ENCODE data around the gene FNDC5. TPM values are rescaled to one million over a fixed set of nuclear protein-coding genes. Genes with fewer than 3 reads are reported as not detected.

FNDC5 gene
- polyA plus RNA-seq, 1 of the 3 experiments (the other 2 are of a cell fraction) = 0.59 TPM

DNA sequence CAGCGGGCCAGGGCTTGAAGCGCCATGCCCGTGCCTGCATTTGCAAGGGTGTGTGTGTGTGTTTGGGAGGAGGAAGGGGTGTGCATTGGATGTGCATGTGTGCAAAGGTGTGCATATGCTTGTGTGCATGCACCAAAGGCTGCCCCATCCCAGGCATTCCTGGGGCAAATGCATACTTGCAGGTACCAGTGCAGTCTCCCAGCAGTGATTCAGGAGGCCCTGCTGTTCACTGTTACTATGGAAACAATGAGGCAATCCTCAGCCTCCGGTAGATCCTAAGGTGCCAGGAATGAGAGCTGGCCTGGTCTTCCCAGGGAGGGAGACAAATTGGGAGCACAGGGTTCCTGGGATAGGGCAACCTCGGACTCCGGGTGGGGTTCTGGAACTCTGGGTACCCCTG lies 7.5 kb upstream of the FNDC5 start:
- Histone ChIP-seq H3K27ac (ENCODE audit: low read depth in 2 of 2, low read length in 1 of 2) (no peak overlapping the region), H3K79me2 (ENCODE audit: insufficient read depth) (no peaks in the 10 kb centered on the region), H3F3A (replicated peaks; ENCODE audit: insufficient read depth) (peaks cover 4% of the 10 kb centered on the region), H2AFZ (ENCODE audit: low read depth) (no peak overlapping the region), H3K4me1 (ENCODE audit: control insufficient read depth in 1 of 2, insufficient read depth in 2 of 2, low read depth in 1 of 2, low read length in 1 of 2) (peaks cover 0 to 17% of the 10 kb centered on the region in 2 experiments; a peak in 1 of 4 replicates), H3K27me3 (ENCODE audit: insufficient read depth) (no peaks in the 10 kb centered on the region), H3K9ac (no peak overlapping the region), H3K9me3 (no peaks in the 10 kb centered on the region), H3K9me2 (no peaks in the 10 kb centered on the region), H3K36me3 (replicated peaks in 1 of 2; ENCODE audit: control insufficient read depth in 1 of 2, insufficient read depth in 2 of 2, low read length in 1 of 2) (no peaks in the 10 kb centered on the region), H4K20me1 (ENCODE audit: insufficient read depth) (no peaks in the 10 kb centered on the region), H3K4me3 (ENCODE audit: low read depth in 2 of 2, low read length in 1 of 2) (no peak overlapping the region), H3K4me2 (no peak overlapping the region)
- ChIA-PET POLR2A (no interaction called here), CTCF (interaction anchor here (0.8 to 4.6 kb wide), 7 partner anchors 8 to 238 kb away, joined by 3 to 37 read pairs (median 4); partner anchors contain the start of gene HPCA)
- TF ChIP-seq SIN3A (IDR thresholded peaks at IDR 0.05; ENCODE audit: borderline replicate concordance, low read depth, low read length) = no peak
- TF ChIP-seq RFX5 (IDR thresholded peaks at IDR 0.05; ENCODE audit: low read length) = no peak
- no peak for TF ChIP-seq MEF2A (IDR thresholded peaks at IDR 0.05; ENCODE audit: borderline replicate concordance, low read depth)
- TF ChIP-seq YY1 (IDR thresholded peaks at IDR 0.05; ENCODE audit: low read depth) = no peak
- TF ChIP-seq, protein P1, sequence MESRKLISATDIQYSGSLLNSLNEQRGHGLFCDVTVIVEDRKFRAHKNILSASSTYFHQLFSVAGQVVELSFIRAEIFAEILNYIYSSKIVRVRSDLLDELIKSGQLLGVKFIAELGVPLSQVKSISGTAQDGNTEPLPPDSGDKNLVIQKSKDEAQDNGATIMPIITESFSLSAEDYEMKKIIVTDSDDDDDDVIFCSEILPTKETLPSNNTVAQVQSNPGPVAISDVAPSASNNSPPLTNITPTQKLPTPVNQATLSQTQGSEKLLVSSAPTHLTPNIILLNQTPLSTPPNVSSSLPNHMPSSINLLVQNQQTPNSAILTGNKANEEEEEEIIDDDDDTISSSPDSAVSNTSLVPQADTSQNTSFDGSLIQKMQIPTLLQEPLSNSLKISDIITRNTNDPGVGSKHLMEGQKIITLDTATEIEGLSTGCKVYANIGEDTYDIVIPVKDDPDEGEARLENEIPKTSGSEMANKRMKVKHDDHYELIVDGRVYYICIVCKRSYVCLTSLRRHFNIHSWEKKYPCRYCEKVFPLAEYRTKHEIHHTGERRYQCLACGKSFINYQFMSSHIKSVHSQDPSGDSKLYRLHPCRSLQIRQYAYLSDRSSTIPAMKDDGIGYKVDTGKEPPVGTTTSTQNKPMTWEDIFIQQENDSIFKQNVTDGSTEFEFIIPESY (IDR thresholded peaks at IDR 0.05; ENCODE audit: borderline replicate concordance, low read depth) = no peak
- TF ChIP-seq, protein P2, sequence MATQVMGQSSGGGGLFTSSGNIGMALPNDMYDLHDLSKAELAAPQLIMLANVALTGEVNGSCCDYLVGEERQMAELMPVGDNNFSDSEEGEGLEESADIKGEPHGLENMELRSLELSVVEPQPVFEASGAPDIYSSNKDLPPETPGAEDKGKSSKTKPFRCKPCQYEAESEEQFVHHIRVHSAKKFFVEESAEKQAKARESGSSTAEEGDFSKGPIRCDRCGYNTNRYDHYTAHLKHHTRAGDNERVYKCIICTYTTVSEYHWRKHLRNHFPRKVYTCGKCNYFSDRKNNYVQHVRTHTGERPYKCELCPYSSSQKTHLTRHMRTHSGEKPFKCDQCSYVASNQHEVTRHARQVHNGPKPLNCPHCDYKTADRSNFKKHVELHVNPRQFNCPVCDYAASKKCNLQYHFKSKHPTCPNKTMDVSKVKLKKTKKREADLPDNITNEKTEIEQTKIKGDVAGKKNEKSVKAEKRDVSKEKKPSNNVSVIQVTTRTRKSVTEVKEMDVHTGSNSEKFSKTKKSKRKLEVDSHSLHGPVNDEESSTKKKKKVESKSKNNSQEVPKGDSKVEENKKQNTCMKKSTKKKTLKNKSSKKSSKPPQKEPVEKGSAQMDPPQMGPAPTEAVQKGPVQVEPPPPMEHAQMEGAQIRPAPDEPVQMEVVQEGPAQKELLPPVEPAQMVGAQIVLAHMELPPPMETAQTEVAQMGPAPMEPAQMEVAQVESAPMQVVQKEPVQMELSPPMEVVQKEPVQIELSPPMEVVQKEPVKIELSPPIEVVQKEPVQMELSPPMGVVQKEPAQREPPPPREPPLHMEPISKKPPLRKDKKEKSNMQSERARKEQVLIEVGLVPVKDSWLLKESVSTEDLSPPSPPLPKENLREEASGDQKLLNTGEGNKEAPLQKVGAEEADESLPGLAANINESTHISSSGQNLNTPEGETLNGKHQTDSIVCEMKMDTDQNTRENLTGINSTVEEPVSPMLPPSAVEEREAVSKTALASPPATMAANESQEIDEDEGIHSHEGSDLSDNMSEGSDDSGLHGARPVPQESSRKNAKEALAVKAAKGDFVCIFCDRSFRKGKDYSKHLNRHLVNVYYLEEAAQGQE (IDR thresholded peaks at IDR 0.05; ENCODE audit: low read depth, low read length) = no peak
- TF ChIP-seq, protein P3, sequence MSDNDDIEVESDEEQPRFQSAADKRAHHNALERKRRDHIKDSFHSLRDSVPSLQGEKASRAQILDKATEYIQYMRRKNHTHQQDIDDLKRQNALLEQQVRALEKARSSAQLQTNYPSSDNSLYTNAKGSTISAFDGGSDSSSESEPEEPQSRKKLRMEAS (IDR thresholded peaks at IDR 0.05; ENCODE audit: low read depth) = no peak
- TF ChIP-seq, protein P4, sequence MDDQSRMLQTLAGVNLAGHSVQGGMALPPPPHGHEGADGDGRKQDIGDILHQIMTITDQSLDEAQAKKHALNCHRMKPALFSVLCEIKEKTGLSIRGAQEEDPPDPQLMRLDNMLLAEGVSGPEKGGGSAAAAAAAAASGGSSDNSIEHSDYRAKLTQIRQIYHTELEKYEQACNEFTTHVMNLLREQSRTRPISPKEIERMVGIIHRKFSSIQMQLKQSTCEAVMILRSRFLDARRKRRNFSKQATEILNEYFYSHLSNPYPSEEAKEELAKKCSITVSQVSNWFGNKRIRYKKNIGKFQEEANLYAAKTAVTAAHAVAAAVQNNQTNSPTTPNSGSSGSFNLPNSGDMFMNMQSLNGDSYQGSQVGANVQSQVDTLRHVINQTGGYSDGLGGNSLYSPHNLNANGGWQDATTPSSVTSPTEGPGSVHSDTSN (IDR thresholded peaks at IDR 0.05) = no peak
- TF ChIP-seq, protein P5, sequence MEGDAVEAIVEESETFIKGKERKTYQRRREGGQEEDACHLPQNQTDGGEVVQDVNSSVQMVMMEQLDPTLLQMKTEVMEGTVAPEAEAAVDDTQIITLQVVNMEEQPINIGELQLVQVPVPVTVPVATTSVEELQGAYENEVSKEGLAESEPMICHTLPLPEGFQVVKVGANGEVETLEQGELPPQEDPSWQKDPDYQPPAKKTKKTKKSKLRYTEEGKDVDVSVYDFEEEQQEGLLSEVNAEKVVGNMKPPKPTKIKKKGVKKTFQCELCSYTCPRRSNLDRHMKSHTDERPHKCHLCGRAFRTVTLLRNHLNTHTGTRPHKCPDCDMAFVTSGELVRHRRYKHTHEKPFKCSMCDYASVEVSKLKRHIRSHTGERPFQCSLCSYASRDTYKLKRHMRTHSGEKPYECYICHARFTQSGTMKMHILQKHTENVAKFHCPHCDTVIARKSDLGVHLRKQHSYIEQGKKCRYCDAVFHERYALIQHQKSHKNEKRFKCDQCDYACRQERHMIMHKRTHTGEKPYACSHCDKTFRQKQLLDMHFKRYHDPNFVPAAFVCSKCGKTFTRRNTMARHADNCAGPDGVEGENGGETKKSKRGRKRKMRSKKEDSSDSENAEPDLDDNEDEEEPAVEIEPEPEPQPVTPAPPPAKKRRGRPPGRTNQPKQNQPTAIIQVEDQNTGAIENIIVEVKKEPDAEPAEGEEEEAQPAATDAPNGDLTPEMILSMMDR (IDR thresholded peaks at IDR 0.05) = no peak
- no peak for TF ChIP-seq NRF1 (IDR thresholded peaks at IDR 0.05; ENCODE audit: low read depth, low read length)
- TF ChIP-seq, protein P6, sequence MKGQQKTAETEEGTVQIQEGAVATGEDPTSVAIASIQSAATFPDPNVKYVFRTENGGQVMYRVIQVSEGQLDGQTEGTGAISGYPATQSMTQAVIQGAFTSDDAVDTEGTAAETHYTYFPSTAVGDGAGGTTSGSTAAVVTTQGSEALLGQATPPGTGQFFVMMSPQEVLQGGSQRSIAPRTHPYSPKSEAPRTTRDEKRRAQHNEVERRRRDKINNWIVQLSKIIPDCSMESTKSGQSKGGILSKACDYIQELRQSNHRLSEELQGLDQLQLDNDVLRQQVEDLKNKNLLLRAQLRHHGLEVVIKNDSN (IDR thresholded peaks at IDR 0.05; ENCODE audit: borderline replicate concordance, low read depth) = no peak
- WGBS (ENCODE audit: low lambda C conversion rate) = 54% methylated on average over 2 of the region's 6 CpGs
- DNase-seq = no peak

Data from SK-N-SH (cell line).